Activated T-cell treated with anti-CD3 and anti-CD28 coated beads, Interleukin-2, amount 50 U/mL, for 72 hours (primary cell): Measurements from ENCODE around the gene C18orf32. TPM values are rescaled to one million over a fixed set of nuclear protein-coding genes. Genes with fewer than 3 reads are reported as not detected.

Experiments used
- ATAC-seq, 2 donors: fragments of 150-1000 bp; cut with Tn5 transposase; replicated peaks in 1 of 2; 2 replicates each; pipeline ENCODE4 v1.10.0; 2021; ENCODE audit warnings: moderate library complexity in 2 of 2, mild to moderate bottlenecking in 1 of 2
- DNase-seq, 2 donors: peaks; one replicate each; pipeline ENCODE4 v3.0.0; 2021 to 2022; ENCODE audit warnings: mixed read lengths in 1 of 2
- H3K27ac Mint-ChIP-seq: one replicate; pipeline ENCODE4 v1.8.0; 2022; ENCODE audit warnings: mild to moderate bottlenecking, moderate library complexity, mixed read lengths
- H3K27me3 Mint-ChIP-seq: one replicate; pipeline ENCODE4 v1.8.0; 2022; ENCODE audit warnings: low read depth, mixed read lengths
- H3K36me3 Mint-ChIP-seq, 2 donors: one replicate each; pipeline ENCODE4 v1.8.0; 2022; ENCODE audit warnings: mixed read lengths in 2 of 2, mild to moderate bottlenecking in 1 of 2; ENCODE audit not compliant: insufficient read depth in 2 of 2
- H3K4me1 Mint-ChIP-seq: one replicate; pipeline ENCODE4 v1.8.0; 2022; ENCODE audit warnings: low read depth, mixed read lengths
- H3K4me3 Mint-ChIP-seq, 2 donors: one replicate each; pipeline ENCODE4 v1.8.0; 2022; ENCODE audit warnings: mild to moderate bottlenecking in 2 of 2, mixed read lengths in 2 of 2, moderate library complexity in 2 of 2
- H3K9me3 Mint-ChIP-seq, 2 donors: one replicate each; pipeline ENCODE4 v1.8.0; 2022; ENCODE audit warnings: mixed read lengths in 2 of 2
- total RNA-seq, 2 donors: library from RNA; stranded (reverse); gene quantifications; one replicate each; pipeline ENCODE4 v1.2.3, GENCODE V29; 2022

Gene C18orf32
- total RNA-seq, 2 donors from 2014 or later = 28.7 to 36.2 TPM

GRCh38 chr18:49447810-49448745 is 39.0 kb downstream of the C18orf32 start:
- Mint-ChIP-seq H3K9me3 (no peaks in the 10 kb centered on the region), H3K36me3 (peaks cover 7 to 20% of the 10 kb centered on the region in 2 donors), H3K4me1 (peaks cover 15% of the 10 kb centered on the region), H3K4me3 (no peak overlapping the region), H3K27ac (no peak overlapping the region), H3K27me3 (no peaks in the 10 kb centered on the region)
- peak; percentile 64 to 72 for ATAC-seq
- peak; percentile 40 to 54 for DNase-seq

DNA sequence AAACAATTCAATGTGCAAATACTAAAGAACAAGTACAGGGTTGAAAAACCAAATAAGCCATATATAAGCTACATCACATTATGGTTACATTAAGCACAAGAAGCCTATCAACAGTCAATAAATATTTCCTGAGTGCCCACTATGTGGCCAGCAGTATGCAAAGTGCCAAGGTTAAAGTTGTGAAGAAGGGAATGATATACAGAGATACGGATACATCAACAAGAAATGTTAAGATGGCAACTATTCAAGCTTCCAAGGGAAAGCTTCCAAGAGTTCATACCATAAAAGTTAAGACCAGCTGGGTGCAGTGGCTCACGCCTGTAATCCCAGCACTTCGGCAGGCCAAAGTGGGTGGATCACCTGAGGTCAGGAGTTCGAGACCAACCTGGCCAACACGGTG is 40.6 kb downstream of the C18orf32 start:
- H3K4me3 Mint-ChIP-seq = no peak overlapping the region
- ATAC-seq (no peak), DNase-seq (no peak)
- no peaks in the 10 kb centered on the region for H3K27me3 Mint-ChIP-seq
- no peak overlapping the region for H3K27ac Mint-ChIP-seq
- H3K9me3 Mint-ChIP-seq = no peaks in the 10 kb centered on the region
- peaks cover 6 to 12% of the 10 kb centered on the region in 2 donors for H3K36me3 Mint-ChIP-seq
- peaks cover 26% of the 10 kb centered on the region for H3K4me1 Mint-ChIP-seq

- DNase-seq (no peak), ATAC-seq (no peak)
- H3K9me3 Mint-ChIP-seq = no peaks in the 10 kb centered on the region
- H3K36me3 Mint-ChIP-seq = peaks cover 7 to 8% of the 10 kb centered on the region in 2 donors
- no peak overlapping the region for H3K27ac Mint-ChIP-seq
- no peaks in the 10 kb centered on the region for H3K27me3 Mint-ChIP-seq
- H3K4me1 Mint-ChIP-seq = peaks cover 29% of the 10 kb centered on the region
- no peak overlapping the region for H3K4me3 Mint-ChIP-seq
Measured at GRCh38 chr18:49444581-49444980, 42.5 kb downstream of the C18orf32 start.

DNA sequence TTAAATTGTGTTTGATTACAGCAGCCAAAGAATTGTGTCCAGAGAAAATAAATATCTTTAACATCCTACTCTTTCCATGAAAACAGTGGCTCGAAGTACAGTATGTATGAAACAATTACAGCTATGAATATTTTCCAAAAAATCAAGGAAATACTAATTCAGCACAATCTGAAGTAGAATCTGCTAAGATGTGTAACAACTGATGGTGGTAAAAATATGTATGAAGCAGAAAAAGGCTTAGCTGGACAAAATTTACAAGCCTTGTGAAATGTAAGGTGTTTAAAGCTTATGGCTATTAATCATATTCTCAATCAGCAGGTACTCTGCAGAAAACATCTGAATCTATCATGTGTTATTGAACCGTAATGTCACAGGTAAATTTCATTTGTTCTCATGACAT is 43.2 kb downstream of the C18orf32 start:
- H3K27me3 Mint-ChIP-seq = no peaks in the 10 kb centered on the region
- H3K4me1 Mint-ChIP-seq = peaks cover 29% of the 10 kb centered on the region
- DNase-seq = no peak
- no peak overlapping the region for H3K27ac Mint-ChIP-seq
- no peak overlapping the region for H3K4me3 Mint-ChIP-seq
- peaks cover 4% of the 10 kb centered on the region in 2 donors for H3K36me3 Mint-ChIP-seq
- no peak for ATAC-seq
- H3K9me3 Mint-ChIP-seq = no peaks in the 10 kb centered on the region

DNA sequence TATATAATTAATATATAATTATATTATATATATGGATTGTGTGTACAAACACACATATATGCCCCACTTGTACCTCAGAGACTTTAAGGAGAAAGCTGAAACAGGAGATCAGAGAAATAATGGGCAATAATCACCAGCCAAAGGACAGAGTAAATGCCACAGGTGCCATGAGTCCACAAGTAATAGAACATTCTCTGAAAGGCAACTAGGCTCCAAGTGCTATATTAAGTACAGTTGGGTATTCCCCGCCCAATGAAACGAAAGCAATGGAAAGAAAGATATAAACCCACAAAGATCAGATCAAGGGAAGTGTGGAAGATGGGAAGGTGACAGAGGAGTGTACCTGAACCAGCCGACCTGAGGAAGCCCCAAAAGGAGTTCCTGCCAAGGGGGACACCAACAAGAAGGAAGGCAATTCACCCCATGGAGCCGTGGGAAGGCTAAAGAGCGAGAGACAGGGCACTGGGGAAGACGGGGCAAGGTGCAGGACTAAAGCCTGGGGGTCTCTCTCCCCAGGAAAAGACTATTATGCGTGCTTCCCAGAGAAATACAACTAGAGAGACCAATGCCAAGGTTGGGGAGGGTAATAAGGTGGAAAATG is 45.6 kb downstream of the C18orf32 start:
- peaks cover 16% of the 10 kb centered on the region for H3K4me1 Mint-ChIP-seq
- peak in 1 of 2 donors; percentile 68 for ATAC-seq

GRCh38 chr18:49435170-49435569 is 51.9 kb downstream of the C18orf32 start:
- no peaks in the 10 kb centered on the region for H3K9me3 Mint-ChIP-seq
- no peak overlapping the region for H3K4me3 Mint-ChIP-seq
- H3K4me1 Mint-ChIP-seq = no peaks in the 10 kb centered on the region
- DNase-seq (no peak), ATAC-seq (no peak)
- no peak overlapping the region for H3K27ac Mint-ChIP-seq
- H3K36me3 Mint-ChIP-seq = no peaks in the 10 kb centered on the region
- H3K27me3 Mint-ChIP-seq = no peaks in the 10 kb centered on the region

More for the DNA sequence above, 45.6 kb downstream of the C18orf32 start:
- no peak overlapping the region for H3K4me3 Mint-ChIP-seq
- H3K9me3 Mint-ChIP-seq = no peaks in the 10 kb centered on the region
- no peak overlapping the region for H3K27ac Mint-ChIP-seq
- H3K36me3 Mint-ChIP-seq = peaks cover 0 to 2% of the 10 kb centered on the region in 2 donors
- no peak for DNase-seq
- H3K27me3 Mint-ChIP-seq = no peaks in the 10 kb centered on the region

- Mint-ChIP-seq H3K4me1 (peaks cover 8% of the 10 kb centered on the region), H3K27me3 (no peaks in the 10 kb centered on the region), H3K27ac (no peak overlapping the region), H3K4me3 (no peak overlapping the region), H3K9me3 (no peaks in the 10 kb centered on the region), H3K36me3 (peaks cover 7 to 8% of the 10 kb centered on the region in 2 donors)
- ATAC-seq (no peak), DNase-seq (no peak)
Measured at GRCh38 chr18:49432602-49433001, 54.4 kb downstream of the C18orf32 start.

DNA sequence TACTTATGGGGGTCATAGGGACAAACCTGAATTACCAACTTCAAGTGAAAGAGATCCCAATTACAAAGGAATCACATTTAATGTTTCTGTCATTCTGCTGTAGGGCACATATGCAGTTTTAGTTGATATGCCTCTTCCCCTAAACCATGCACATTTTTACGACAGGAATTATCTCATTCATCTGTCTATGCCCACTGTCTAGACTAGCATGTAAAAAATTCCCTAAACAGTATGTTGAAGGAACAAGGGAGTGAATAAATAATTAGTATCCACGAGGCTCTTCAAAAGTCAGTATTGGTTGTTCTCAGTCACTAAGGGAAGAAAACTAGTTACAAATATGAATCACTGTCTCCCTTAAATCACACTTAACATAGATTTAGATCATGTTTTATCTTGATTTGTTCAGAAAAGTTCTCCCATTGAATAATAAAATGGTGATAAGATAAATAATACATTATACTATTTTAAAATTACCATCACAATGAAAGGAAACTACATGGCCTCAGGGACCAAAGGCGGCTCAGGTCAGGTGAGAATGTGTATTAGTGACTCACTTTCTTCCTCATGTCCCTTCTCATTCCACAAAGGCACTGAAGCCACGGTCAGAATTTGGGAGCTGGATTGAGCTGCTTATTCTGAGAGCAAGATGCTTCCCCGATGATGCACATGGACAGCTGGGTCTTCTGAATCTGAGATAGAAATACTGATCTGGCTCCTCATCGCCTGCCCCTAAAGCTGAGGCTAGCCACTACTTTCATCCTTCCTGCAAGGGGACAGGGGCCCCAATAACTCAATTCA is 55.7 kb downstream of the C18orf32 start:
- no peak overlapping the region for H3K4me3 Mint-ChIP-seq
- no peaks in the 10 kb centered on the region for H3K9me3 Mint-ChIP-seq
- no peaks in the 10 kb centered on the region for H3K27me3 Mint-ChIP-seq
- DNase-seq (no peak), ATAC-seq (no peak)
- no peak overlapping the region for H3K27ac Mint-ChIP-seq
- peaks cover 10 to 14% of the 10 kb centered on the region in 2 donors for H3K36me3 Mint-ChIP-seq
- H3K4me1 Mint-ChIP-seq = peaks cover 9% of the 10 kb centered on the region

Other genes starting within 250 kb of the C18orf32 start
- 10 to 100 TPM; 74.9 to 91.6 TPM for gene DYM, start 26.6 kb downstream of the C18orf32 start, total RNA-seq
- 1,000 to 10,000 TPM; 1,686 to 1,835 TPM for gene RPL17, start 5.2 kb upstream of the C18orf32 start, total RNA-seq
- gene LIPG, start 74.8 kb upstream of the C18orf32 start, total RNA-seq = under 1 TPM in 1 of 2 donors, not detected in 1; 0.12 TPM